Measurements from ENCODE around the gene ARHGEF9. TPM values are rescaled to one million over a fixed set of nuclear protein-coding genes. Genes with fewer than 3 reads are reported as not detected.
A peak's percentile ranks its signal among the peaks of the same experiment; 100 is the strongest.

ARHGEF9 gene
- total and polyA plus RNA-seq, 10 of the 15 experiments (the other 5 are each of a cell fraction or from before 2014, with no cell fraction given) = 3.2 to 25.2 (median 14.3) TPM

DNA sequence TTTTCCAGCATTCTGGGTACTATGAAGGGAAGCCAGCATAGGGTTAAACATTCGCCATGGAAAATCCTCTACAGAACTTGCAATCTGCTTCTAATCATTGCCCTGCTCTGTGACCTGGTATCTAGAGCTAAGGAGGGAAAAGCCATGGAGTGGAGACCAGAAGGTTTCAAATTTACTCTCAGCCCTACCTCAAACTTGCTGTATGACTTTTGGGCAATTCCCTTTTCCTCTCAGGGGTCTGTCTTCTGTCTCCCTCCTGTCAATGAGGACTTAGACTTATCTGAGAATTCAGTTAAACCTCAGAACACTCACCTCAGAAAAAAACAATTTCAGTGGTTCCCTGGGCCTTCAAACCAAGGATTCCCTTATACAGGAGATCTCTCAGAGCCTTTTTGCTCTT, 29.1 kb downstream of the ARHGEF9 start (continued):
- TF ChIP-seq, protein P1, sequence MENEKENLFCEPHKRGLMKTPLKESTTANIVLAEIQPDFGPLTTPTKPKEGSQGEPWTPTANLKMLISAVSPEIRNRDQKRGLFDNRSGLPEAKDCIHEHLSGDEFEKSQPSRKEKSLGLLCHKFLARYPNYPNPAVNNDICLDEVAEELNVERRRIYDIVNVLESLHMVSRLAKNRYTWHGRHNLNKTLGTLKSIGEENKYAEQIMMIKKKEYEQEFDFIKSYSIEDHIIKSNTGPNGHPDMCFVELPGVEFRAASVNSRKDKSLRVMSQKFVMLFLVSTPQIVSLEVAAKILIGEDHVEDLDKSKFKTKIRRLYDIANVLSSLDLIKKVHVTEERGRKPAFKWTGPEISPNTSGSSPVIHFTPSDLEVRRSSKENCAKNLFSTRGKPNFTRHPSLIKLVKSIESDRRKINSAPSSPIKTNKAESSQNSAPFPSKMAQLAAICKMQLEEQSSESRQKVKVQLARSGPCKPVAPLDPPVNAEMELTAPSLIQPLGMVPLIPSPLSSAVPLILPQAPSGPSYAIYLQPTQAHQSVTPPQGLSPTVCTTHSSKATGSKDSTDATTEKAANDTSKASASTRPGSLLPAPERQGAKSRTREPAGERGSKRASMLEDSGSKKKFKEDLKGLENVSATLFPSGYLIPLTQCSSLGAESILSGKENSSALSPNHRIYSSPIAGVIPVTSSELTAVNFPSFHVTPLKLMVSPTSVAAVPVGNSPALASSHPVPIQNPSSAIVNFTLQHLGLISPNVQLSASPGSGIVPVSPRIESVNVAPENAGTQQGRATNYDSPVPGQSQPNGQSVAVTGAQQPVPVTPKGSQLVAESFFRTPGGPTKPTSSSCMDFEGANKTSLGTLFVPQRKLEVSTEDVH (IDR thresholded peaks at IDR 0.05; ENCODE audit: low read depth, partially characterized antibody) = no peak
- TF ChIP-seq CBFB (IDR thresholded peaks at IDR 0.05; ENCODE audit: low read depth) (no peak), CEBPB (IDR thresholded peaks at IDR 0.05; ENCODE audit: borderline replicate concordance in 1 of 2, low read depth in 2 of 2, low read length in 2 of 2) (no peak), HCFC1 (IDR thresholded peaks at IDR 0.05; ENCODE audit: low read length) (no peak), IKZF2 (IDR thresholded peaks at IDR 0.05) (peak; percentile 20 to 21; a peak in 2 of 4 replicates), MYC (IDR thresholded peaks at IDR 0.05; ENCODE audit: insufficient read depth, insufficient read length, insufficient replicate concordance, low read length, severe bottlenecking) (no peak), NFYA (IDR thresholded peaks at IDR 0.05; ENCODE audit: borderline replicate concordance, low read depth, low read length) (no peak), TBL1XR1 (IDR thresholded peaks at IDR 0.05; ENCODE audit: low read depth, low read length) (no peak), PML (IDR thresholded peaks at IDR 0.05; ENCODE audit: low read length) (no peak), ETV6 (conservative IDR thresholded peaks at IDR 0.05 in 1 of 2, IDR thresholded peaks at IDR 0.05 in 1 of 2; ENCODE audit: borderline replicate concordance in 1 of 2, low read depth in 1 of 2) (peak in 1 of 2 experiments; percentile 35; a peak in 1 of 4 replicates), BACH1 (IDR thresholded peaks at IDR 0.05; ENCODE audit: borderline replicate concordance) (no peak), RBBP5 (conservative IDR thresholded peaks at IDR 0.05) (no peak), NFIC (IDR thresholded peaks at IDR 0.05; ENCODE audit: low read depth, low read length) (peak; percentile 83), NR2F1 (conservative IDR thresholded peaks at IDR 0.05) (no peak), BRCA1 (IDR thresholded peaks at IDR 0.05; ENCODE audit: low read depth, low read length) (no peak), CREB1 (IDR thresholded peaks at IDR 0.05; ENCODE audit: low read depth) (0 out of 2 replicates have a peak, but pooled peaks have one; percentile 14), SMC3 (IDR thresholded peaks at IDR 0.05; ENCODE audit: borderline replicate concordance, low read length) (no peak), WRNIP1 (IDR thresholded peaks at IDR 0.05; ENCODE audit: borderline replicate concordance, low read depth, low read length) (no peak), CHD4 (IDR thresholded peaks at IDR 0.05) (no peak)
- TF ChIP-seq, protein P2, sequence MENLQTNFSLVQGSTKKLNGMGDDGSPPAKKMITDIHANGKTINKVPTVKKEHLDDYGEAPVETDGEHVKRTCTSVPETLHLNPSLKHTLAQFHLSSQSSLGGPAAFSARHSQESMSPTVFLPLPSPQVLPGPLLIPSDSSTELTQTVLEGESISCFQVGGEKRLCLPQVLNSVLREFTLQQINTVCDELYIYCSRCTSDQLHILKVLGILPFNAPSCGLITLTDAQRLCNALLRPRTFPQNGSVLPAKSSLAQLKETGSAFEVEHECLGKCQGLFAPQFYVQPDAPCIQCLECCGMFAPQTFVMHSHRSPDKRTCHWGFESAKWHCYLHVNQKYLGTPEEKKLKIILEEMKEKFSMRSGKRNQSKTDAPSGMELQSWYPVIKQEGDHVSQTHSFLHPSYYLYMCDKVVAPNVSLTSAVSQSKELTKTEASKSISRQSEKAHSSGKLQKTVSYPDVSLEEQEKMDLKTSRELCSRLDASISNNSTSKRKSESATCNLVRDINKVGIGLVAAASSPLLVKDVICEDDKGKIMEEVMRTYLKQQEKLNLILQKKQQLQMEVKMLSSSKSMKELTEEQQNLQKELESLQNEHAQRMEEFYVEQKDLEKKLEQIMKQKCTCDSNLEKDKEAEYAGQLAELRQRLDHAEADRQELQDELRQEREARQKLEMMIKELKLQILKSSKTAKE (IDR thresholded peaks at IDR 0.05; ENCODE audit: low read depth, poor library complexity, severe bottlenecking) = no peak
- TF ChIP-seq, protein P3, sequence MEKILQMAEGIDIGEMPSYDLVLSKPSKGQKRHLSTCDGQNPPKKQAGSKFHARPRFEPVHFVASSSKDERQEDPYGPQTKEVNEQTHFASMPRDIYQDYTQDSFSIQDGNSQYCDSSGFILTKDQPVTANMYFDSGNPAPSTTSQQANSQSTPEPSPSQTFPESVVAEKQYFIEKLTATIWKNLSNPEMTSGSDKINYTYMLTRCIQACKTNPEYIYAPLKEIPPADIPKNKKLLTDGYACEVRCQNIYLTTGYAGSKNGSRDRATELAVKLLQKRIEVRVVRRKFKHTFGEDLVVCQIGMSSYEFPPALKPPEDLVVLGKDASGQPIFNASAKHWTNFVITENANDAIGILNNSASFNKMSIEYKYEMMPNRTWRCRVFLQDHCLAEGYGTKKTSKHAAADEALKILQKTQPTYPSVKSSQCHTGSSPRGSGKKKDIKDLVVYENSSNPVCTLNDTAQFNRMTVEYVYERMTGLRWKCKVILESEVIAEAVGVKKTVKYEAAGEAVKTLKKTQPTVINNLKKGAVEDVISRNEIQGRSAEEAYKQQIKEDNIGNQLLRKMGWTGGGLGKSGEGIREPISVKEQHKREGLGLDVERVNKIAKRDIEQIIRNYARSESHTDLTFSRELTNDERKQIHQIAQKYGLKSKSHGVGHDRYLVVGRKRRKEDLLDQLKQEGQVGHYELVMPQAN (conservative IDR thresholded peaks at IDR 0.05) = no peak
- TF ChIP-seq, protein P4, sequence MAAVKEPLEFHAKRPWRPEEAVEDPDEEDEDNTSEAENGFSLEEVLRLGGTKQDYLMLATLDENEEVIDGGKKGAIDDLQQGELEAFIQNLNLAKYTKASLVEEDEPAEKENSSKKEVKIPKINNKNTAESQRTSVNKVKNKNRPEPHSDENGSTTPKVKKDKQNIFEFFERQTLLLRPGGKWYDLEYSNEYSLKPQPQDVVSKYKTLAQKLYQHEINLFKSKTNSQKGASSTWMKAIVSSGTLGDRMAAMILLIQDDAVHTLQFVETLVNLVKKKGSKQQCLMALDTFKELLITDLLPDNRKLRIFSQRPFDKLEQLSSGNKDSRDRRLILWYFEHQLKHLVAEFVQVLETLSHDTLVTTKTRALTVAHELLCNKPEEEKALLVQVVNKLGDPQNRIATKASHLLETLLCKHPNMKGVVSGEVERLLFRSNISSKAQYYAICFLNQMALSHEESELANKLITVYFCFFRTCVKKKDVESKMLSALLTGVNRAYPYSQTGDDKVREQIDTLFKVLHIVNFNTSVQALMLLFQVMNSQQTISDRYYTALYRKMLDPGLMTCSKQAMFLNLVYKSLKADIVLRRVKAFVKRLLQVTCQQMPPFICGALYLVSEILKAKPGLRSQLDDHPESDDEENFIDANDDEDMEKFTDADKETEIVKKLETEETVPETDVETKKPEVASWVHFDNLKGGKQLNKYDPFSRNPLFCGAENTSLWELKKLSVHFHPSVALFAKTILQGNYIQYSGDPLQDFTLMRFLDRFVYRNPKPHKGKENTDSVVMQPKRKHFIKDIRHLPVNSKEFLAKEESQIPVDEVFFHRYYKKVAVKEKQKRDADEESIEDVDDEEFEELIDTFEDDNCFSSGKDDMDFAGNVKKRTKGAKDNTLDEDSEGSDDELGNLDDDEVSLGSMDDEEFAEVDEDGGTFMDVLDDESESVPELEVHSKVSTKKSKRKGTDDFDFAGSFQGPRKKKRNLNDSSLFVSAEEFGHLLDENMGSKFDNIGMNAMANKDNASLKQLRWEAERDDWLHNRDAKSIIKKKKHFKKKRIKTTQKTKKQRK (IDR thresholded peaks at IDR 0.05; ENCODE audit: low read depth, low read length) = no peak
